ENCODE measurements around the gene CPSF4L.

The CPSF4L gene

GRCh38 chr17:73289549-73290254 lies 28.0 kb upstream of the CPSF4L start:
- H2AFZ ChIP-seq (ENCODE audit: low read depth, low read length): no peak overlapping the region
- no peaks in the 10 kb centered on the region for H3K36me3 ChIP-seq (replicated peaks; ENCODE audit: low read depth, low read length)
- no peak overlapping the region for H3K4me2 ChIP-seq (ENCODE audit: low read length)
- H3K27me3 ChIP-seq (ENCODE audit: low read depth, low read length): 0 out of 2 replicates have a peak, but pooled peaks cover 3% of the 10 kb centered on the region
- peaks cover 13% of the 10 kb centered on the region for H3K4me1 ChIP-seq (ENCODE audit: low read length)
- H3K9me3 ChIP-seq (ENCODE audit: insufficient read depth, low read length): no peaks in the 10 kb centered on the region
- no peaks in the 10 kb centered on the region for H4K20me1 ChIP-seq (ENCODE audit: insufficient read depth, low read length)
- H3K79me2 ChIP-seq (ENCODE audit: low read length): no peaks in the 10 kb centered on the region
- H3K4me3 ChIP-seq (ENCODE audit: low read length): no peak overlapping the region
- no peak overlapping the region for H3K27ac ChIP-seq (ENCODE audit: low read length)
- TF ChIP-seq, protein P1, sequence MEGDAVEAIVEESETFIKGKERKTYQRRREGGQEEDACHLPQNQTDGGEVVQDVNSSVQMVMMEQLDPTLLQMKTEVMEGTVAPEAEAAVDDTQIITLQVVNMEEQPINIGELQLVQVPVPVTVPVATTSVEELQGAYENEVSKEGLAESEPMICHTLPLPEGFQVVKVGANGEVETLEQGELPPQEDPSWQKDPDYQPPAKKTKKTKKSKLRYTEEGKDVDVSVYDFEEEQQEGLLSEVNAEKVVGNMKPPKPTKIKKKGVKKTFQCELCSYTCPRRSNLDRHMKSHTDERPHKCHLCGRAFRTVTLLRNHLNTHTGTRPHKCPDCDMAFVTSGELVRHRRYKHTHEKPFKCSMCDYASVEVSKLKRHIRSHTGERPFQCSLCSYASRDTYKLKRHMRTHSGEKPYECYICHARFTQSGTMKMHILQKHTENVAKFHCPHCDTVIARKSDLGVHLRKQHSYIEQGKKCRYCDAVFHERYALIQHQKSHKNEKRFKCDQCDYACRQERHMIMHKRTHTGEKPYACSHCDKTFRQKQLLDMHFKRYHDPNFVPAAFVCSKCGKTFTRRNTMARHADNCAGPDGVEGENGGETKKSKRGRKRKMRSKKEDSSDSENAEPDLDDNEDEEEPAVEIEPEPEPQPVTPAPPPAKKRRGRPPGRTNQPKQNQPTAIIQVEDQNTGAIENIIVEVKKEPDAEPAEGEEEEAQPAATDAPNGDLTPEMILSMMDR (IDR thresholded peaks at IDR 0.05; ENCODE audit: low read depth, low read length): no peak
- TF ChIP-seq EZH2phosphoT487 (IDR thresholded peaks at IDR 0.05; ENCODE audit: low read depth): no peak
- no peak overlapping the region for H3K9ac ChIP-seq (ENCODE audit: low read length)

- Histone ChIP-seq H3K27ac (ENCODE audit: low read length) (no peak overlapping the region), H3K4me2 (ENCODE audit: low read length) (no peak overlapping the region), H4K20me1 (ENCODE audit: insufficient read depth, low read length) (no peaks in the 10 kb centered on the region)
These were observed 27.0 kb upstream of the CPSF4L start for GRCh38 chr17:73288534-73289302.

DNA sequence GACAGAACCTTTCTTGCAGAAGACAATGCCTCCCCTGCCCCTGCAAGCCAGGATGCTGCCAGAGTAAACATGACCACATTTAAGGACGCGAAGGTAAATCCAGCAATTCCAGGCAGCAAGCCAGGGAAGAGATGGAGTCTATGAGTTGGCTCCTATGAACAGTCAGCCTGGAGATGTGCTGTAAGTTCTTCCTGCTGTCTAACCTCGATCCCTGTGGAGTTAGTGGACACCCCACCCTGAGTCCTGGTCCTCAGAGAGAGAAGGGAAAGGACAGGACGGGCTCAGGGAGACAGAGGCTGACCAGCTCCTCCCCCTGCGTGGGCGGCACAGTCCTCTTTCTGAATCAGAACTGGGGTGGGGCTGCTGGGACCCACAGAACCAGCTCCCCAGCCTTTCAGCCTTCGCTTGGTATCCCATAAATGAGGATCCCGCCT lies 25.2 kb upstream of the CPSF4L start:
- no peak for TF ChIP-seq EZH2phosphoT487 (IDR thresholded peaks at IDR 0.05; ENCODE audit: low read depth)
- TF ChIP-seq, protein P1 (IDR thresholded peaks at IDR 0.05; ENCODE audit: low read depth, low read length): no peak

More at GRCh38 chr17:73288534-73289302, 27.0 kb upstream of the CPSF4L start:
- no peak for TF ChIP-seq EZH2phosphoT487 (IDR thresholded peaks at IDR 0.05; ENCODE audit: low read depth)
- TF ChIP-seq, protein P1 (IDR thresholded peaks at IDR 0.05; ENCODE audit: low read depth, low read length): no peak
- Histone ChIP-seq H3K9ac (ENCODE audit: low read length) (no peak overlapping the region), H3K4me3 (ENCODE audit: low read length) (no peak overlapping the region), H2AFZ (ENCODE audit: low read depth, low read length) (no peak overlapping the region), H3K4me1 (ENCODE audit: low read length) (peaks cover 20% of the 10 kb centered on the region), H3K9me3 (ENCODE audit: insufficient read depth, low read length) (no peaks in the 10 kb centered on the region), H3K36me3 (replicated peaks; ENCODE audit: low read depth, low read length) (no peaks in the 10 kb centered on the region), H3K79me2 (ENCODE audit: low read length) (no peaks in the 10 kb centered on the region), H3K27me3 (ENCODE audit: low read depth, low read length) (0 out of 2 replicates have a peak, but pooled peaks cover 3% of the 10 kb centered on the region)

More for the DNA sequence above, 25.2 kb upstream of the CPSF4L start:
- Histone ChIP-seq H3K9ac (ENCODE audit: low read length) (no peak overlapping the region), H3K79me2 (ENCODE audit: low read length) (no peaks in the 10 kb centered on the region), H3K4me3 (ENCODE audit: low read length) (no peak overlapping the region), H3K4me1 (ENCODE audit: low read length) (peaks cover 36% of the 10 kb centered on the region), H3K4me2 (ENCODE audit: low read length) (no peak overlapping the region), H4K20me1 (ENCODE audit: insufficient read depth, low read length) (no peaks in the 10 kb centered on the region), H3K27ac (ENCODE audit: low read length) (no peak overlapping the region), H3K27me3 (ENCODE audit: low read depth, low read length) (peaks cover 8% of the 10 kb centered on the region), H2AFZ (ENCODE audit: low read depth, low read length) (no peak overlapping the region), H3K9me3 (ENCODE audit: insufficient read depth, low read length) (no peaks in the 10 kb centered on the region), H3K36me3 (replicated peaks; ENCODE audit: low read depth, low read length) (no peaks in the 10 kb centered on the region)

Measured in OCI-LY3 (cell line).